HepG2 (cell line): ENCODE data around the gene CDK10. TPM values are rescaled to one million over a fixed set of nuclear protein-coding genes. Genes with fewer than 3 reads are reported as not detected.

ENCODE experiments used
- BCL3 ChIP-seq: sonication (generic); formaldehyde crosslinking; IDR thresholded peaks from 2 replicates; pipeline ENCODE4 v1.5.1; 2020; ENCODE audit warnings: mild to moderate bottlenecking, missing genetic modification reagents, moderate library complexity
- E2F5 ChIP-seq: sonication (generic); formaldehyde crosslinking; conservative IDR thresholded peaks from 2 replicates; pipeline ENCODE4 v1.4.0; 2020; ENCODE audit warnings: missing genetic modification reagents
- ETS1 ChIP-seq: sonication (generic); formaldehyde crosslinking; IDR thresholded peaks from 2 replicates; pipeline ENCODE4 v1.4.0; 2020; ENCODE audit warnings: missing genetic modification reagents
- FLYWCH1 ChIP-seq: sonication (generic); formaldehyde crosslinking; IDR thresholded peaks from 2 replicates; pipeline ENCODE4 v1.8.1; 2023; ENCODE audit warnings: mild to moderate bottlenecking, missing genetic modification reagents
- KAT8 ChIP-seq: IDR thresholded peaks from 2 replicates; pipeline ENCODE4 v1.6.1; 2016; ENCODE audit warnings: missing genetic modification reagents, missing compliant biosample characterization
- KDM6A ChIP-seq: IDR thresholded peaks from 2 replicates; pipeline ENCODE4 v1.6.1; 2016; ENCODE audit warnings: low read depth
- NBN ChIP-seq: fragments of 450-650 bp; conservative IDR thresholded peaks from 2 replicates; pipeline ENCODE4 v1.6.1; 2017
- NFKB2 ChIP-seq: sonication (generic); formaldehyde crosslinking; IDR thresholded peaks from 2 replicates; pipeline ENCODE4 v1.4.0; 2020; ENCODE audit warnings: missing genetic modification reagents, borderline replicate concordance
- SIX1 ChIP-seq: sonication (generic); formaldehyde crosslinking; IDR thresholded peaks from 2 replicates; pipeline ENCODE4 v1.4.0; 2020; ENCODE audit warnings: missing genetic modification reagents, borderline replicate concordance
- SKIL ChIP-seq: sonication (generic); formaldehyde crosslinking; IDR thresholded peaks from 2 replicates; pipeline ENCODE4 v1.8.0; 2022; ENCODE audit warnings: missing genetic modification reagents, mild to moderate bottlenecking, moderate library complexity, borderline replicate concordance
- SP4 ChIP-seq: sonication (generic); formaldehyde crosslinking; IDR thresholded peaks from 2 replicates; pipeline ENCODE4 v1.8.1; 2023; ENCODE audit warnings: mild to moderate bottlenecking, missing genetic modification reagents
- TSC22D2 ChIP-seq: sonication (generic); formaldehyde crosslinking; IDR thresholded peaks from 2 replicates; pipeline ENCODE4 v1.5.1; 2020; ENCODE audit warnings: missing genetic modification reagents, mild to moderate bottlenecking, borderline replicate concordance
- USF2 ChIP-seq, 2 experiments: sonication (generic) in 1 of 2; formaldehyde crosslinking in 1 of 2; IDR thresholded peaks; 2 replicates each; pipeline versions ENCODE4 v1.5.1 to v1.6.1; 2011 to 2020; ENCODE audit warnings: borderline replicate concordance in 1 of 2, low read depth in 1 of 2, low read length in 1 of 2, mild to moderate bottlenecking in 1 of 2, missing genetic modification reagents in 1 of 2, moderate library complexity in 1 of 2
- ZNF33A ChIP-seq: sonication (generic); formaldehyde crosslinking; IDR thresholded peaks from 2 replicates; pipeline ENCODE4 v1.5.1; 2020; ENCODE audit warnings: missing genetic modification reagents, mild to moderate bottlenecking, moderate library complexity, borderline replicate concordance
- ZNF354B ChIP-seq: sonication (generic); formaldehyde crosslinking; IDR thresholded peaks from 2 replicates; pipeline ENCODE4 v1.8.0; 2022; ENCODE audit warnings: mild to moderate bottlenecking, missing genetic modification reagents
- ZNF362 ChIP-seq: sonication (generic); formaldehyde crosslinking; IDR thresholded peaks from 2 replicates; pipeline ENCODE4 v1.4.0; 2020; ENCODE audit warnings: missing genetic modification reagents, mild to moderate bottlenecking, borderline replicate concordance
- ZNF446 ChIP-seq: sonication (generic); formaldehyde crosslinking; IDR thresholded peaks from 2 replicates; pipeline ENCODE4 v1.5.0; 2020; ENCODE audit warnings: mild to moderate bottlenecking, missing genetic modification reagents
- ZNF496 ChIP-seq: sonication (generic); formaldehyde crosslinking; IDR thresholded peaks from 2 replicates; pipeline ENCODE4 v1.8.1; 2023; ENCODE audit warnings: mild to moderate bottlenecking, moderate library complexity, missing genetic modification reagents; ENCODE audit not compliant: insufficient replicate concordance
- ZNF761 ChIP-seq: sonication (generic); formaldehyde crosslinking; conservative IDR thresholded peaks from 2 replicates; pipeline ENCODE4 v1.4.0; 2020; ENCODE audit warnings: mild to moderate bottlenecking, missing genetic modification reagents
- polyA plus RNA-seq, 8 experiments: library from polyadenylated mRNA; depleted of rRNA in 3 of 8; stranded (reverse) in 7 of 8; unstranded in 1 of 8; fragments of >200 nt; fragmentation: Illumina TruSeq in 4 of 8; extraction: Trizol in 4 of 8; gene quantifications; 2 replicates each; pipeline versions ENCODE4 v1.2.1 to v1.2.3, GENCODE V29; 2011 to 2016; ENCODE audit warnings: low read depth in 4 of 8, missing spikeins in 1 of 8, mixed read lengths in 1 of 8; ENCODE audit not compliant: insufficient read depth in 1 of 8
- total RNA-seq, 5 experiments: library from RNA; depleted of rRNA; stranded (reverse); fragments of >200 nt; fragmentation: Illumina TruSeq; extraction: Trizol; gene quantifications; 2 replicates each; pipeline ENCODE4 v1.2.3, GENCODE V29; 2016; ENCODE audit warnings: low read depth in 1 of 5

CDK10 gene
- total and polyA plus RNA-seq, 2 of the 13 experiments (the other 11 are each of a cell fraction or from before 2014, with no cell fraction given) = 2.5 to 3.9 TPM

GRCh38 chr16:89693931-89694783 lies 7.7 kb downstream of the CDK10 start (continued):
- TF ChIP-seq ZNF761 (CRISPR knock-in tag) = 0 out of 2 replicates have a peak, but pooled peaks have one; percentile 57
- TF ChIP-seq ZNF362 (CRISPR knock-in tag) = no peak
- TF ChIP-seq TSC22D2 (CRISPR knock-in tag) = no peak
- no peak for TF ChIP-seq ETS1 (CRISPR knock-in tag)
- TF ChIP-seq ZNF33A (CRISPR knock-in tag) = no peak
- peak; percentile 60; the same call in 1 of the 2 replicates for TF ChIP-seq SP4 (CRISPR knock-in tag)
- TF ChIP-seq USF2 (IDR thresholded peaks at IDR 0.05; ENCODE audit: low read depth, low read length) = no peak
- no peak for TF ChIP-seq USF2 (CRISPR knock-in tag; IDR thresholded peaks at IDR 0.05; ENCODE audit: borderline replicate concordance)
- TF ChIP-seq ZNF354B = 0 out of 2 replicates have a peak, but pooled peaks have one; percentile 25
- TF ChIP-seq FLYWCH1 (CRISPR knock-in tag) = no peak
- no peak; the same call in 1 of the 2 replicates for TF ChIP-seq KAT8 (CRISPR knock-in tag)
- no peak for TF ChIP-seq E2F5 (CRISPR knock-in tag)
- no peak for TF ChIP-seq ZNF496 (CRISPR knock-in tag)
- TF ChIP-seq BCL3 (CRISPR knock-in tag) = 0 out of 2 replicates have a peak, but pooled peaks have one; percentile 51
- no peak for TF ChIP-seq SIX1
- TF ChIP-seq NFKB2 = no peak
- no peak for TF ChIP-seq KDM6A (CRISPR knock-in tag)
- TF ChIP-seq SKIL = peak; percentile 98
- TF ChIP-seq NBN = no peak
- peak; percentile 13; the same call in 1 of the 2 replicates for TF ChIP-seq ZNF446 (CRISPR knock-in tag)
